Thyroid gland (tissue), 4 donors: ENCODE results near the gene DRC1.

Experiments
- CTCF ChIP-seq, 6 experiments: fragments of 200-600 bp in 3 of 6; fragments of 450-650 bp in 3 of 6; sonication (generic) in 3 of 6; IDR thresholded peaks; one replicate each; pipeline ENCODE4 v1.5.1; 2016 to 2019; ENCODE audit warnings: antibody characterized with exemption in 6 of 6, mild to moderate bottlenecking in 2 of 6, inconsistent platforms in 1 of 6, moderate library complexity in 1 of 6
- POLR2A ChIP-seq, 2 donors: fragments of 450-650 bp; IDR thresholded peaks; one replicate each; pipeline ENCODE4 v1.6.1; 2017; ENCODE audit warnings: antibody characterized with exemption in 2 of 2, mild to moderate bottlenecking in 2 of 2, moderate library complexity in 1 of 2

DNA sequence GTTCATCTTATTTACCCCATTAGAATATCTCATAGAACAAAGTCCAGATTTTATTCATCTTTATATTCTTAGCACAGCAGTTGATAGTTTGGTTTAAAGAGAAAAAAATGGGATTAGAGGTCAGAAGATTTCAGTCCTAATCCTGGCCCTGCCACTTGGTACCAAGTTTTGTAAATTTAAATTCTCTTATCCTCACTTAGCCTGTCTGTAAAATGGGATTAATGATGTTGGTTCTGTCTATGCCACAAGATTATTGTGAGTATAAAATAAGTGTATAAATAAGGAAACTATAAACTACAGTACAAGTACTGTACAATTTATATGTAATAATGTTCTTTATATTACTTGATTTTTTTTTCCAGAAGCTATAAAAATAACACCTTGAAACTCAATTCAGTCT lies 17.1 kb upstream of the DRC1 start:
- TF ChIP-seq CTCF (IDR thresholded peaks at IDR 0.05) = no peak
- no peak for TF ChIP-seq POLR2A (IDR thresholded peaks at IDR 0.05)
